Spinal cord (tissue), 10 donors: ENCODE results near the gene ACTN4. TPM values are rescaled to one million over a fixed set of nuclear protein-coding genes. Genes with fewer than 3 reads are reported as not detected.

Experiments used
- DNase-seq, 6 donors: peaks; one replicate each; pipeline versions ENCODE4 v3.0.0 to v3.0.0-alpha.2; 2013 to 2015; ENCODE audit warnings: low spot score in 6 of 6, low read depth in 4 of 6
- H3K27ac ChIP-seq: one replicate; pipeline ENCODE4 v1.5.1; 2013; ENCODE audit warnings: low read depth, low read length, control low read depth
- H3K27me3 ChIP-seq: one replicate; pipeline ENCODE4 v1.6.1; 2013; ENCODE audit warnings: low read length; ENCODE audit not compliant: control insufficient read depth, insufficient read depth
- H3K36me3 ChIP-seq: one replicate; pipeline ENCODE4 v1.6.1; 2013; ENCODE audit warnings: low read length; ENCODE audit not compliant: control insufficient read depth, insufficient read depth
- H3K4me1 ChIP-seq: one replicate; pipeline ENCODE4 v1.6.1; 2013; ENCODE audit warnings: low read length; ENCODE audit not compliant: control insufficient read depth, insufficient read depth
- H3K4me3 ChIP-seq: one replicate; pipeline ENCODE4 v1.5.1; 2013; ENCODE audit warnings: low read depth, low read length, control low read depth
- H3K9me3 ChIP-seq: one replicate; pipeline ENCODE4 v1.6.1; 2013; ENCODE audit warnings: low read length; ENCODE audit not compliant: control insufficient read depth, insufficient read depth
- WGBS: methylation state at CpG from one replicate; pipeline ENCODE4 v1.1.5; 2013; ENCODE audit warnings: missing lambda C conversion rate; ENCODE audit not compliant: insufficient coverage; 5-methylcytosine and 5-hydroxymethylcytosine counted together
- polyA plus RNA-seq, 2 donors: library from polyadenylated mRNA; unstranded; fragments of 120-200 nt; gene quantifications; one replicate each; pipeline ENCODE4 v1.2.1, GENCODE V29; 2013; ENCODE audit not compliant: insufficient read length in 2 of 2
- total RNA-seq, 2 donors: library from RNA; depleted of rRNA in 1 of 2; stranded (reverse); fragments of 120-200 nt in 1 of 2; fragments of >200 nt in 1 of 2; gene quantifications; one replicate each; pipeline versions ENCODE4 v1.2.3 to v1.2.4, GENCODE V29; 2013 to 2014
- donor health status: healthy.

Gene ACTN4
- total and polyA plus RNA-seq, 4 donors, result 103 to 297 (median 217) TPM

DNA sequence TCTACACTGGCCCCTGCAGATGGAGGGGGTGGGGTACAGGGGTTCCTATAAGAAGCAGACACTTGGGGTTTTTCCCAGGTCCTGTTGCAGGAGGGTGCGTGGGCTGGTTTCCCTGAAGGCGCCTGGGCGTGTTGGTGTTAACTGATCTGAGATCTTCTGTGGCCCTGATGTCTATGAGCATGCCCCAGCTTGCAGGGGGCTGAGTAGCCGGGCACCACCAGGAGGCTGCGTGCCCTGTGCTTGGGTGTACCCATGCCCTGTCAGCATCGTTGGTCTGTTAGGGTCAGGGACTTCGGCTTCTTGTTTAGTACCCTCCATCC lies 51.5 kb downstream of the ACTN4 start:
- Histone ChIP-seq H3K9me3 (no peaks in the 10 kb centered on the region), H3K27ac (no peak overlapping the region), H3K4me3 (no peak overlapping the region), H3K36me3 (peaks cover 62% of the 10 kb centered on the region), H3K4me1 (peaks cover 76% of the 10 kb centered on the region), H3K27me3 (no peaks in the 10 kb centered on the region)
- DNase-seq, result no peak
- WGBS, result 80% methylated on average over 6 of the region's 7 CpGs

DNA sequence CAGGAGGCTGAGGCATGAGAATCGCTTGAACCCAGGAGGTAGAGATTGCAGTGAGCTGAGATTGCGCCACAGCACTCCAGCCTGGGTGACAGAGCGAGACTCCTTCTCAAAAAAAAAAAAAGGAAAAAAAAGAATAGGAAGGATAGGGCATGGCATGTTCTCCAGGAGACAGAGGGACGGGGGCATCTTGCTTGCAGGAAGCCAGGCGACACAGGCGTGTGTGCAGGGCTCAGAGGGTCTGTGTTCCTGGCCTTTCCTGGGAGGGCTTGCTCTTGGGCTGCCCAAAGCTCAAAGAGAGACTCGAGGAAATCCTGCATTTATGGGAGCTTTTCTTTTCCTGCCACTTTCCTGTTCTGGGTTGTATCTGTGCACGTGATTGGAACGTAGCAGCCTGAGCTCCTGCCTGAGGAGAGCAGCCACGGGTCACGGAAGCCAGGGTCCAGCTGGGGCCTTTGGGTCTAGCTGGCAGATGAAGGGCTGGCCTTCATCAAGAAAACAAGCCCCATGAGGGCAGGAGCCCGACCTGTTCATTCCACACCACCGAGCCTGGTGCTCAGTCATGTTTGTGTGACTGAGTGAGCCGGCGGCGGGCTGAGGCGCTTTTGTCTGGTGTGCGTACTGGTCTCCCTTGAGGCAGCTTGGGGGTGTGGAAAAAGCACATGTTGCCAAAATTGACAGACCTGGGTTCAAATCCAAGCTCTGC lies 52.3 kb downstream of the ACTN4 start:
- no peak for DNase-seq
- H3K9me3 ChIP-seq, result no peaks in the 10 kb centered on the region
- no peak overlapping the region for H3K27ac ChIP-seq
- peaks cover 67% of the 10 kb centered on the region for H3K36me3 ChIP-seq
- peaks cover 68% of the 10 kb centered on the region for H3K4me1 ChIP-seq
- H3K27me3 ChIP-seq, result no peaks in the 10 kb centered on the region
- 91% methylated on average over 18 of the region's 18 CpGs for WGBS
- H3K4me3 ChIP-seq, result no peak overlapping the region

DNA sequence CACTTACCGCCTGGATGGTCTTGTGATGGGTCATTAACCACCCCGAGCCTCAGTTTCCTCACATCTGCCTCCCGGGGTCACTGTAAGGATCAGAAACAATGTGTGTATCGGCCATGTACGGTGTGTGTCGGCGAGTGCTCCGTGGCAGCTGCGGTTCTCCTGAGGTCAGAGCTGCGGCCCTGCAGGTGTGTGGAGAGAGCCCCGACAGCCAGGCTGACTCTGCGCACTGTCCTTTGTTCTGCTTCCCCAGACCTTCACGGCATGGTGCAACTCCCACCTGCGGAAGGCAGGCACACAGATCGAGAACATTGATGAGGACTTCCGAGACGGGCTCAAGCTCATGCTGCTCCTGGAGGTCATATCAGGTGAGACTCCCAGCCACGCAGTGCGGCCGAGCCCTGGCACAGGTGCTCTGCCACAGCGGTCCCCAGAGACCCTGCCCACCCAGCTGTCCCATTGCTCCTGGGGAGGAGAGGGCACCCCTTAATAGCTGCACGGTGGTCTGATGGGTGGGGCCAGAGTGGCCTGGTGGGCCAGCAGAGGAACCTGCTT lies 53.0 kb downstream of the ACTN4 start:
- Histone ChIP-seq H3K36me3 (peaks cover 69% of the 10 kb centered on the region), H3K27me3 (no peaks in the 10 kb centered on the region), H3K9me3 (no peaks in the 10 kb centered on the region), H3K4me1 (peaks cover 61% of the 10 kb centered on the region), H3K27ac (no peak overlapping the region), H3K4me3 (no peak overlapping the region)
- DNase-seq, result no peak
- WGBS, result 96% methylated on average over 20 of the region's 22 CpGs

DNA sequence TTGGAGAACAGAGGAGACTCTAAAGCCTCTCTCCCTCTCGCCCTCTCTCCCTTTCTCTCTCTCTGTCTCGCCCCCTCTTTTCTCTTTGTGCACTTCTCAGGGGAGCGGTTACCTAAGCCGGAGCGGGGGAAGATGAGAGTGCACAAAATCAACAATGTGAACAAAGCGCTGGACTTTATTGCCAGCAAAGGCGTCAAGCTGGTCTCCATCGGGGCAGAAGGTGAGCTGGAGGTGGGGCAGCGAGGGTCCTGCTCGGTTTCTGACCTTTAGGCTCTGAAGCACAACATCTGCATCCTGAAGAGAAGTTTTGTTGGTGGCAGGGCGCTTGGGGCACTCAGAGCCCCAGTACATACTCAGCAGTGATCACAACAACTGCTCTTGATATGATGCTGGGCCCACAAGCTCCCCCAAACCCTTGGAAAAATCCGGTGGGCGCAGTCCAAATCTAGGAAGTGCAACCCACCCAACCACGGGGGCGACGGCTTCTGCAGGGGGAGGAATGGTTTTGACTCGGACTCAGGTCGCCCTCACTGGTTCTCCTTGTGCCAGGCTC lies 53.5 kb downstream of the ACTN4 start:
- Histone ChIP-seq H3K27me3 (no peaks in the 10 kb centered on the region), H3K36me3 (peaks cover 71% of the 10 kb centered on the region), H3K9me3 (no peaks in the 10 kb centered on the region), H3K4me1 (peaks cover 57% of the 10 kb centered on the region), H3K4me3 (no peak overlapping the region), H3K27ac (peak overlapping the region; percentile 26)
- no peak for DNase-seq
- 88% methylated on average over 12 of the region's 18 CpGs for WGBS

DNA sequence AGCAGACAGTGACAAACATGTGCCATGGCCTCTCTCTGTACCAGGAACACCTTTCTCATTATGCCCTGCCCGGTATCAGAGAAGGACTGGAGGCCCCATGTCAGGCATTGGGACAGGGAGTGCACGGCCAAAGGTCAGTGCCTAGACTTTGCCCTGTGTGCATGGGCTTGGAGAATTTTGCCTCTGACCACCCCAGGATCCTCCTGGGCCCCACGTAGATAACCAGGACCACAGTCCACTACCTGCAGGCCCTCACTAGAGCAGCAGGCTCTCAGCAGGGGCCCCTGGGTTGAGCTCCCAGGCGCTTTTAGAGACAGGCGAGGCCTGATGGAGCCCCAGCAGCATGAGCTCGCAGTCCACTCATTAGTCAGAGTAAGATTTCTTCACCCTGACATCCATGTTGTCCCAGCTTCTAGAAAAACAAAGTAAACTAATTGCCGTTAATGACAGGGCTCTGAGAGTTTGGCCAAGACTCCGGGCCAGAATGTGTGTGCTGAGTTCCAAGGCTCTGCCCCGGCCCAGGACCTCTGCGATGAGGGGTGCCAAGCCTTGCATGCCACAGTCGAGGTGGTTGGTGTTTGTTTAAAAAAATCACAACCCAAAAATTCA lies 54.1 kb downstream of the ACTN4 start:
- H3K27ac ChIP-seq, result peak overlapping the region; percentile 26
- peak in 1 of 6 donors; percentile 61 for DNase-seq
- 60% methylated on average over 7 of the region's 11 CpGs for WGBS
- H3K27me3 ChIP-seq, result no peaks in the 10 kb centered on the region
- H3K4me3 ChIP-seq, result no peak overlapping the region
- peaks cover 63% of the 10 kb centered on the region for H3K4me1 ChIP-seq
- H3K9me3 ChIP-seq, result no peaks in the 10 kb centered on the region
- peaks cover 75% of the 10 kb centered on the region for H3K36me3 ChIP-seq

DNA sequence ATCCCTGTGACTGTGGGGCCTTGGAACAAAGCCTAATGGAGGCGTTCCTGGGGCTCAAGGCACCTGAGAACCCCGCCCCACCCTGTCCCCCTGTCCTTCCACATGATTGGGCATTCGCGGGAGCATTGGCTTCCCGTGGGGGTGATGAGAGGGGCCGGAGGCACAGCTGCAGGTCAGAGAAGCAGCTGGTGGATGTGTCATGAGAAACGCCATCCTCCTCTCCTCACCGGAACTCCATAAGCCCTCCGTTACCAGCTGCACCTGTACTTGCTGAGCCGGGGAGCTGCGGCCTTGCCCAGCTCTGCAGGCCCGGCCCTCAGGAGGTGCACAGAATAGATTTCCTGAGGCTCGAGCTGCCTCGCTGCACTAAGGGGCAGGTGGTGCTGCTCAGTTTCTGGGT lies 54.8 kb downstream of the ACTN4 start:
- WGBS, result 82% methylated on average over 7 of the region's 14 CpGs

DNA sequence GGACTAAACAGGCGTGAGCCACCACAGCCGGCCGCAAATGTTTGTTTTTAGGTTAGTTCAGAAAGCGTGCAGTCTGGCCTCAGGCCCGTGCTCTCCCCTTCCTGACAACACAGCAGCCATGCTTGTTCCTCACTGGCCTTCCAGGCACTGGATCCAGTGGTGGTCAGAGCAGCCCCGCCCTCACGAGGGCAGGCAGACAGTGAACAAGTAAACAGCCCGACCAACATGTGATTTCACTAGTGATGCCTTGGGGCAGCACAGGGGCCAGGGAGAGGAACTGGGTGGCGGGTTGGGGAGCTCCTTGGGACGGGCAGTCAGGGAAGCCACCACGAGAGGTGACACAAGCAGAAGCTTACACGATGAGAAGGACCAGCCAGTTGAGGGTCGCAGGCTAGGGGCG lies 56.1 kb downstream of the ACTN4 start:
- Histone ChIP-seq H3K27ac (no peak overlapping the region), H3K9me3 (no peaks in the 10 kb centered on the region), H3K36me3 (peaks cover 87% of the 10 kb centered on the region), H3K4me1 (peaks cover 54% of the 10 kb centered on the region), H3K27me3 (no peaks in the 10 kb centered on the region), H3K4me3 (no peak overlapping the region)
- no peak for DNase-seq
- WGBS, result 91% methylated on average over 13 of the region's 14 CpGs

More for the DNA sequence above, 54.8 kb downstream of the ACTN4 start:
- Histone ChIP-seq H3K27ac (no peak overlapping the region), H3K4me3 (no peak overlapping the region), H3K9me3 (no peaks in the 10 kb centered on the region), H3K27me3 (no peaks in the 10 kb centered on the region), H3K4me1 (peaks cover 62% of the 10 kb centered on the region), H3K36me3 (peaks cover 82% of the 10 kb centered on the region)
- no peak for DNase-seq

DNA sequence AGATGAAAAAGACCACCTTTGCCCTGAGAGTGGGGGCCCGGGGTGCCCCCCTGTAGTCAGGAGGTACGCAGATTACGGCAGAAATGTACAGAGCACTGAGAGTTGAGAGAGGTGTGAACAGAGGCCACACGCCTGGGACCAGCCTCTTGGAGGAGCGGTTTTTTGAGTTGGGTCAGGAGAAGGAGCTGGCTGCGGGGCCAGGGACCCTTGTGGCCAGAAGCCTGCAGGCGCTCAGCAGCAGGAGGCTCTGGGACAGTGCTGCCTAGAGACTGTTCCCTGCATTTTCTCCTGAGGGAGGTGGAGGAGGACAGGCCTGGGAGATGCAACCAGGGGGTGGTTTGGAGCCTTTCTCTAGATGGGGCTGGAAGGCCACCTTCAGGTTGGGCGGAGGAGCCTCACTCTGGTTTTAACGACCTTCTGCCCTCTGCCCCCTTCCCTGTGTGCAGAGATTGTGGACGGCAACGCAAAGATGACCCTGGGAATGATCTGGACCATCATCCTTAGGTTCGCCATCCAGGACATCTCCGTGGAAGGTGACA lies 57.1 kb downstream of the ACTN4 start:
- no peak for DNase-seq
- 95% methylated on average over 13 of the region's 13 CpGs for WGBS
- H3K36me3 ChIP-seq, result peaks cover 98% of the 10 kb centered on the region
- no peak overlapping the region for H3K27ac ChIP-seq
- H3K4me3 ChIP-seq, result no peak overlapping the region
- H3K27me3 ChIP-seq, result no peaks in the 10 kb centered on the region
- no peaks in the 10 kb centered on the region for H3K9me3 ChIP-seq
- H3K4me1 ChIP-seq, result peaks cover 49% of the 10 kb centered on the region

DNA sequence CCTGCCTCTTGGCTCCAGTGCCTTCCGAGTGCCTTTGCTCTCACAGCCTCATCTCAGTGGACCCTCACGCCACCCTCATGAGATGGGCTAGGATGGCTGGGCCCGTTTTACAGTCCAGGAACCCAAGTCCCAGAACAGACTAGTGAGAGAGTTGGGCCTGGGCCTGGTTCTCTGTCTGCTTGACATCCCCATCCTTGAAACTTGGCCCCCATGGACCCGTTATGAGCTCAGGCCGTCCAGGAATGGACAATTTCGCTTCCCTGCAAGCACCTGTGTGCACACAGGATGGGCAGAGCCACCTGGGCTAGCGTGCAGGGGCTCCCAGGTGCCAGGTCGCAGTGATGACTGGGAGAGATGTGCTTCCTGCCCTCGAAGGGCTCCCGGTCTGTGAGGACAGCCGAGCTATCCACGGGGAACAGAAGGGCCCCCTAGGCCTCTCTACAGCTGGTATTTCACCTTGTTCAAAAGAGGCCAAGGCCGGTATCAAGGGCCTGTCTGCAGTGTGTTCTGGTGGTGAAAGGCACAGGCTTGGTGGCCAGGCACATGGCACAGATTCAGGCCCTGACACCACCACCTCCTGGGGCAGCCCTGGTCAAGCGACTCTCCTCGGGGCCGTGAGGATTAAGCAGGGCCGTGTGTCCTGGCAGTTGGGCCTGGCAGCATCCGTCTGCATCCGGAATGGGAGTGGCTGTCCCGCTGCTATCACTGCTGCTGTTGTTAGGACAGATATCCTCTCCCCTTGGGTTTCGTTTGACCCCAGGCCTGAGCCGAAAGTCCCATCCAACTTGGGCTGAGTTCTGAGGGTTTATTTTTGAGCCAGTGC lies 58.0 kb downstream of the ACTN4 start:
- no peak overlapping the region for H3K27ac ChIP-seq

More for the DNA sequence above, 58.0 kb downstream of the ACTN4 start:
- H3K4me1 ChIP-seq, result peaks cover 49% of the 10 kb centered on the region
- WGBS, result 94% methylated on average over 21 of the region's 22 CpGs
- H3K36me3 ChIP-seq, result peaks cover 100% of the 10 kb centered on the region
- DNase-seq, result no peak
- no peaks in the 10 kb centered on the region for H3K9me3 ChIP-seq
- no peaks in the 10 kb centered on the region for H3K27me3 ChIP-seq
- no peak overlapping the region for H3K4me3 ChIP-seq
